G401 (cell line): ENCODE measurements around the gene NUP210. TPM values are rescaled to one million over a fixed set of nuclear protein-coding genes. Genes with fewer than 3 reads are reported as not detected.

Experiments used
- DNase-seq: peaks from one replicate; pipeline ENCODE4 v3.0.0-alpha.2; 2015; ENCODE audit warnings: low spot score
- in situ Hi-C: cut with HindIII; loops from 2 replicates; pipeline ENCODE4 v1.10.0; 2016; ENCODE audit warnings: low sequenced_read_pairs, mixed read lengths
- total RNA-seq: library from RNA; depleted of rRNA; stranded (reverse); fragments of >200 nt; shearing (Covaris generic); gene quantifications from 2 replicates; pipeline ENCODE4 v1.2.3, GENCODE V29; 2014; rRNA removed

The NUP210 gene
- total RNA-seq, 1 experiment from 2014 or later, result 45.0 TPM

- in situ Hi-C loops, result no loop called here
- peak; percentile 86 for DNase-seq
Measured at GRCh38 chr3:13272831-13273603, 147.1 kb downstream of the NUP210 start.

GRCh38 chr3:13269711-13270378, 150.3 kb downstream of the NUP210 start:
- in situ Hi-C loops, result no loop called here
- no peak for DNase-seq

- in situ Hi-C loops, result no loop called here
- DNase-seq, result no peak
Measured at GRCh38 chr3:13268961-13269441, 151.1 kb downstream of the NUP210 start.

GRCh38 chr3:13268120-13268519, 152.0 kb downstream of the NUP210 start:
- in situ Hi-C loops, result no loop called here
- DNase-seq, result no peak

- in situ Hi-C loops, result no loop called here
- DNase-seq, result no peak
Measured at GRCh38 chr3:13266651-13267362, 153.3 kb downstream of the NUP210 start.

Other genes starting within 250 kb of the NUP210 start
- gene HDAC11, start 60.0 kb upstream of the NUP210 start, total RNA-seq, result 15.3 and 30.3 TPM in 2 replicates
- 2.4 and 5.0 TPM in 2 replicates for gene FBLN2, start 128.8 kb upstream of the NUP210 start, total RNA-seq